ENCODE measurements around the gene LDB2. TPM values are rescaled to one million over a fixed set of nuclear protein-coding genes. Genes with fewer than 3 reads are reported as not detected.

LDB2 gene
- polyA plus RNA-seq, 3 donors = not detected

GRCh38 chr4:16827794-16828724 lies 70.4 kb downstream of the LDB2 start:
- Mint-ChIP-seq H3K4me1 (no peaks in the 10 kb centered on the region), H3K9me3 (peaks cover 0 to 2% (median 0%) of the 10 kb centered on the region in 7 donors), H3K36me3 (no peaks in the 10 kb centered on the region), H3K27me3 (ENCODE audit: low read depth in 3 of 3) (peaks cover 1 to 2% (median 2%) of the 10 kb centered on the region in 3 donors), H3K4me3 (no peak overlapping the region), H3K27ac (no peak overlapping the region)
- H3K36me3 ChIP-seq (replicated peaks in 1 of 2; ENCODE audit: control insufficient read depth in 1 of 2, insufficient read depth in 2 of 2, low read length in 2 of 2) = no peaks in the 10 kb centered on the region
- H3K9me3 ChIP-seq (replicated peaks in 1 of 2; ENCODE audit: control insufficient read depth in 1 of 2, insufficient read depth in 1 of 2, low read length in 2 of 2) = no peaks in the 10 kb centered on the region
- intact Hi-C loops (cut with micrococcal nuclease) = no loop called here
- no peaks in the 10 kb centered on the region for H3K79me2 ChIP-seq (ENCODE audit: insufficient read depth, low read length)
- no peak for DNase-seq
- H3K4me3 ChIP-seq (replicated peaks in 1 of 3; ENCODE audit: low read depth in 2 of 3, low read length in 3 of 3) = no peak overlapping the region
- no peak overlapping the region for H3K9ac ChIP-seq (ENCODE audit: insufficient read depth, low read length, poor library complexity, severe bottlenecking)
- no peaks in the 10 kb centered on the region for H3K27me3 ChIP-seq (ENCODE audit: control insufficient read depth in 2 of 2, insufficient read depth in 2 of 2, low read length in 2 of 2)
- H3K4me2 ChIP-seq (replicated peaks; ENCODE audit: extremely low read depth, low read length, poor library complexity, severe bottlenecking) = no peak overlapping the region
- H4K20me1 ChIP-seq (ENCODE audit: insufficient read depth, low read length) = no peaks in the 10 kb centered on the region
- no peaks in the 10 kb centered on the region for H3K4me1 ChIP-seq (ENCODE audit: control insufficient read depth in 1 of 2, insufficient read depth in 2 of 2, low read length in 2 of 2)
- no peak overlapping the region for H2AFZ ChIP-seq (ENCODE audit: insufficient read depth, low read depth, low read length, poor library complexity, severe bottlenecking)
- H3K27ac ChIP-seq (ENCODE audit: low read depth in 1 of 2, low read length in 2 of 2) = no peak overlapping the region
- no peak for TF ChIP-seq CTCF (IDR thresholded peaks at IDR 0.05)
- 92% methylated on average over 7 of the region's 12 CpGs for WGBS (ENCODE audit: insufficient coverage)

- Mint-ChIP-seq H3K36me3 (no peaks in the 10 kb centered on the region), H3K4me3 (no peak overlapping the region), H3K27me3 (ENCODE audit: low read depth in 3 of 3) (peaks cover 1 to 2% (median 2%) of the 10 kb centered on the region in 3 donors), H3K4me1 (no peaks in the 10 kb centered on the region), H3K9me3 (peaks cover 0 to 2% (median 0%) of the 10 kb centered on the region in 7 donors), H3K27ac (no peak overlapping the region)
- no peaks in the 10 kb centered on the region for H3K4me1 ChIP-seq (ENCODE audit: control insufficient read depth in 1 of 2, insufficient read depth in 2 of 2, low read length in 2 of 2)
- WGBS (ENCODE audit: insufficient coverage) = 70% methylated on average over 3 of the region's 4 CpGs
- DNase-seq = no peak
- H3K27ac ChIP-seq (ENCODE audit: low read depth in 1 of 2, low read length in 2 of 2) = no peak overlapping the region
- no peak overlapping the region for H3K9ac ChIP-seq (ENCODE audit: insufficient read depth, low read length, poor library complexity, severe bottlenecking)
- H3K79me2 ChIP-seq (ENCODE audit: insufficient read depth, low read length) = no peaks in the 10 kb centered on the region
- H3K9me3 ChIP-seq (replicated peaks in 1 of 2; ENCODE audit: control insufficient read depth in 1 of 2, insufficient read depth in 1 of 2, low read length in 2 of 2) = no peaks in the 10 kb centered on the region
- intact Hi-C loops (cut with micrococcal nuclease) = no loop called here
- no peaks in the 10 kb centered on the region for H3K27me3 ChIP-seq (ENCODE audit: control insufficient read depth in 2 of 2, insufficient read depth in 2 of 2, low read length in 2 of 2)
- H2AFZ ChIP-seq (ENCODE audit: insufficient read depth, low read depth, low read length, poor library complexity, severe bottlenecking) = no peak overlapping the region
- H3K4me2 ChIP-seq (replicated peaks; ENCODE audit: extremely low read depth, low read length, poor library complexity, severe bottlenecking) = no peak overlapping the region
- no peak for TF ChIP-seq CTCF (IDR thresholded peaks at IDR 0.05)
- H3K4me3 ChIP-seq (replicated peaks in 1 of 3; ENCODE audit: low read depth in 2 of 3, low read length in 3 of 3) = no peak overlapping the region
- H3K36me3 ChIP-seq (replicated peaks in 1 of 2; ENCODE audit: control insufficient read depth in 1 of 2, insufficient read depth in 2 of 2, low read length in 2 of 2) = no peaks in the 10 kb centered on the region
- no peaks in the 10 kb centered on the region for H4K20me1 ChIP-seq (ENCODE audit: insufficient read depth, low read length)
Observed at GRCh38 chr4:16827045-16827444, 71.4 kb downstream of the LDB2 start.

Data from CD14-positive monocyte (primary cell).